Measurements from ENCODE around the gene ATP6AP2. TPM values are rescaled to one million over a fixed set of nuclear protein-coding genes. Genes with fewer than 3 reads are reported as not detected.

The ATP6AP2 gene
- total RNA-seq, 2 donors from 2014 or later: 81.9 to 114 TPM

DNA sequence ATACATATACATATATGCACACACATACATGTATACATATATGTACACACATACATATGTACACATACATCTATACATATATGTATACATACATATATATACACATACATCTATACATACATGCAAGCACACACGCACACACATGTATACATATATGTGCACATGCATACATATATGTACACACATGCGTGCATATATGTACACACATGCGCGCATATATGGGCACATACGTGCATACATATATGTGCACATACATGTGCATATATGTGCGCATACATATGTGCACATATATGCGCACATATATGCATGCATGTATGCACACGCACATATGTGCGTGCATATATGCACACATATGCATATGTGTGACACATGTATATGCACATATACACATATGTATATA lies 35.2 kb downstream of the ATP6AP2 start:
- H3K9me3 ChIP-seq: no peaks in the 10 kb centered on the region
- peaks cover 11% of the 10 kb centered on the region for H3K27me3 ChIP-seq
- H3K4me1 ChIP-seq: no peaks in the 10 kb centered on the region
- no peak overlapping the region for H3K9ac ChIP-seq (ENCODE audit: low read depth in 2 of 2, low read length in 2 of 2)
- intact Hi-C loops (cut with DNase I): no loop called here
- H3K4me3 ChIP-seq: no peak overlapping the region
- no peak for DNase-seq
- TF ChIP-seq, protein P1, sequence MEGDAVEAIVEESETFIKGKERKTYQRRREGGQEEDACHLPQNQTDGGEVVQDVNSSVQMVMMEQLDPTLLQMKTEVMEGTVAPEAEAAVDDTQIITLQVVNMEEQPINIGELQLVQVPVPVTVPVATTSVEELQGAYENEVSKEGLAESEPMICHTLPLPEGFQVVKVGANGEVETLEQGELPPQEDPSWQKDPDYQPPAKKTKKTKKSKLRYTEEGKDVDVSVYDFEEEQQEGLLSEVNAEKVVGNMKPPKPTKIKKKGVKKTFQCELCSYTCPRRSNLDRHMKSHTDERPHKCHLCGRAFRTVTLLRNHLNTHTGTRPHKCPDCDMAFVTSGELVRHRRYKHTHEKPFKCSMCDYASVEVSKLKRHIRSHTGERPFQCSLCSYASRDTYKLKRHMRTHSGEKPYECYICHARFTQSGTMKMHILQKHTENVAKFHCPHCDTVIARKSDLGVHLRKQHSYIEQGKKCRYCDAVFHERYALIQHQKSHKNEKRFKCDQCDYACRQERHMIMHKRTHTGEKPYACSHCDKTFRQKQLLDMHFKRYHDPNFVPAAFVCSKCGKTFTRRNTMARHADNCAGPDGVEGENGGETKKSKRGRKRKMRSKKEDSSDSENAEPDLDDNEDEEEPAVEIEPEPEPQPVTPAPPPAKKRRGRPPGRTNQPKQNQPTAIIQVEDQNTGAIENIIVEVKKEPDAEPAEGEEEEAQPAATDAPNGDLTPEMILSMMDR (IDR thresholded peaks at IDR 0.05): no peak
- no peak overlapping the region for H3K27ac ChIP-seq
- H3K36me3 ChIP-seq: no peaks in the 10 kb centered on the region

DNA sequence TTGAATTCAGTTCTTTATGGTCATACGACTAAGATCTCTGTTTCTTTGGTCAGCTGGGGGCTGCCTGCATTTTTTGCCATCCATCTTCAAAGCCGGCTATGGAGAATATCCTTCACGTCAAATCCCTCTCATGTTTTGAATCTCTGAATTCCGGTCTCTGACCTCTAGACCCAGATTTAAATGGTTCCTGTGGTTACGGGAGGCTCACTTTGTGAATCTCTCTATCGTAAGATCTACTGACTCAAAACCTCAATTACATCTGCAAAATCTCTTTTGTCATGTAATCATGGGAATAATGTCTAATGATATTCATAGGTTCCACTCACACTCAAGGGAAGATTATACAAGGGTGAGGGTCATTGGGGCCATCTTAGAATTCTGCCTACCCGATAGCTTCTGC lies 36.8 kb downstream of the ATP6AP2 start:
- H3K36me3 ChIP-seq: no peaks in the 10 kb centered on the region
- H3K27me3 ChIP-seq: peaks cover 3% of the 10 kb centered on the region
- DNase-seq: no peak
- H3K9me3 ChIP-seq: no peaks in the 10 kb centered on the region
- TF ChIP-seq, protein P1 (IDR thresholded peaks at IDR 0.05): no peak
- H3K4me1 ChIP-seq: no peaks in the 10 kb centered on the region
- intact Hi-C loops (cut with DNase I): no loop called here
- no peak overlapping the region for H3K9ac ChIP-seq (ENCODE audit: low read depth in 2 of 2, low read length in 2 of 2)
- H3K27ac ChIP-seq: no peak overlapping the region
- no peak overlapping the region for H3K4me3 ChIP-seq

DNA sequence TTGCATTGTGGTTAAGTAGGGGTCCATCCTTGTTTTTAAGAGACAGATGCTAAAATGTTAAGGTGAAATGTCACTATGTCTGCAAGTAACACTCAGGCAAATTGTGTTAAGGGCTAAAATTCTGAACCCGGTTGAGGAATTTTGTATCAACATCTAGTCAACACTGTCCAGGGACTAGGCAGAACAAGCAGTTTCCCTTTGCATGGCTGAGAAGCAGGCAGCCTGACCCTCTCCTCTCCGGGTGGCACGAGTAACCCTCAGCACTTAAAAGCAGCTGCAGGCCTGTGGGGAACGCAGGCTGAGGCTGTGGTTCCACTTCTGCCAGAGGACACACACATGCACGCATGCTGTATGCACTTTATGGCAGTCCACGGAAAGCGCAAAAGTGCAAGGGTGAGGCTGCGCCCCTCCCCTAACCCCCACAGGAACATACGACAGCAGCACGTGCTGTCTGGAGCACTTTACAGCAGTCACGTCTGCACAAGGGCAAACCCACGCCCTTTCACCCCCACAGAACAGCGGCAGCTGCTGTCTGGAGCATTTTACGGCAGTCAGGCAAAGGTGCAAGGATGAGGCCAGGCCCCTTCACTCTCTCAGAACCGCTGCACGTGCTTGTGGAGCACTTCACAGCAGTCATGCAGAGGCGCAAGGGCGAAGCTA lies 41.8 kb downstream of the ATP6AP2 start:
- Histone ChIP-seq H3K4me1 (no peaks in the 10 kb centered on the region), H3K4me3 (no peak overlapping the region), H3K36me3 (no peaks in the 10 kb centered on the region), H3K27ac (no peak overlapping the region), H3K27me3 (no peaks in the 10 kb centered on the region), H3K9me3 (no peaks in the 10 kb centered on the region), H3K9ac (ENCODE audit: low read depth in 2 of 2, low read length in 2 of 2) (no peak overlapping the region)
- TF ChIP-seq, protein P1 (IDR thresholded peaks at IDR 0.05): no peak
- intact Hi-C loops (cut with DNase I): no loop called here
- peak; percentile 23 for DNase-seq

DNA sequence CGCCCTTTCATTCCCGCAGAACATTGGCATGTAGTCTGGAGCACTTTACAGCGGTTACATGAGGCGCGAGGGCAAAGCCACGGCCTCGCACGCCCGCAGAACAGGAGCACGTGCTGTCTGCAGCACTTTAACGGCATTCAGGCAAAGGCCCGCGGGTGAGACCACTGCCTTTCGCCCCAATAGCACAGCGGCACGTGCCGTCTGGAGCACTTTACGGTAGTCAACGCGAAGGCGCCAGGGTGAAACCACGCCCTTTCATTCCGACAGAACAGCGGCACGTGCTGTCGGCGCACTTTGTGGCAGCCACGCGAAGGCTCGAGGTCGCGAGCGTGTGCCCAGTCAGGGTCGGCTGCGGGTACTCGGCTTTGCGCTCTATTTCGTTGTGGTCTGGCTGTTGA lies 42.4 kb downstream of the ATP6AP2 start, which contains the start of gene MPC1L:
Gene MPC1L, plus strand, starts transcription at position 290 of the 398 bp plus-strand sequence. CDS start 138 bp downstream, outside the sequence.
- Histone ChIP-seq H3K9me3 (no peaks in the 10 kb centered on the region), H3K36me3 (no peaks in the 10 kb centered on the region), H3K27me3 (no peaks in the 10 kb centered on the region), H3K9ac (ENCODE audit: low read depth in 2 of 2, low read length in 2 of 2) (no peak within 1 kb of the TSS), H3K4me3 (no peak within 1 kb of the TSS), H3K4me1 (no peaks in the 10 kb centered on the region), H3K27ac (no peak within 1 kb of the TSS)
- intact Hi-C loops (cut with DNase I): no loop called here
- DNase-seq: no peak
- TF ChIP-seq, protein P1 (IDR thresholded peaks at IDR 0.05): no peak

DNA sequence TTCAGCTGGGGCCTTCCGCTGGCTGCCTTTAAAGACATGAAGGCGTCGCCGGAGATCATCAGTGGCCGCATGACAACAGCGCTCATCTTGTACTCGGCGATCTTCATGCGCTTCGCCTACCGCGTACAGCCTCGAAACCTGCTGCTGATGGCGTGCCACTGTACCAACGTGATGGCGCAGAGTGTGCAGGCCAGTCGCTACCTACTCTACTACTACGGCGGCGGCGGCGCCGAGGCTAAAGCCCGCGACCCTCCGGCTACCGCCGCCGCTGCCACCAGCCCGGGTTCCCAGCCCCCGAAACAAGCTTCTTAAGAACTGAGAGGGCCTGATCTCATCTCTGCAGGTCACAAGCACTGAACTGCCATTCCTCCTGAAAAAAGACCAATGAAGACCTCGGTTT lies 42.9 kb downstream of the ATP6AP2 start:
- H3K36me3 ChIP-seq: no peaks in the 10 kb centered on the region
- no peak overlapping the region for H3K9ac ChIP-seq (ENCODE audit: low read depth in 2 of 2, low read length in 2 of 2)
- no peaks in the 10 kb centered on the region for H3K4me1 ChIP-seq
- no peaks in the 10 kb centered on the region for H3K27me3 ChIP-seq
- H3K4me3 ChIP-seq: no peak overlapping the region
- intact Hi-C loops (cut with DNase I): no loop called here
- no peak for DNase-seq
- no peaks in the 10 kb centered on the region for H3K9me3 ChIP-seq
- TF ChIP-seq, protein P1 (IDR thresholded peaks at IDR 0.05): no peak
- no peak overlapping the region for H3K27ac ChIP-seq

All from colonic mucosa (tissue), 4 donors.